Hindlimb muscle (tissue), 1 donor: ENCODE measurements around the gene ZNF814. TPM values are rescaled to one million over a fixed set of nuclear protein-coding genes. Genes with fewer than 3 reads are reported as not detected.
A peak's percentile ranks its signal among the peaks of the same experiment; 100 is the strongest.
"Not testable (repeated sequence)": the region's sequence is repeated elsewhere in the genome, so short reads cannot be mapped to it uniquely, and the experiment has no call there.

Experiments used
- DNase-seq: peaks from one replicate; pipeline ENCODE4 v3.0.0-alpha.2; 2013
- polyA plus RNA-seq: library from polyadenylated mRNA; unstranded; fragments of 120-200 nt; gene quantifications from one replicate; pipeline ENCODE4 v1.2.1, GENCODE V29; 2013; ENCODE audit not compliant: insufficient read length

ZNF814 gene
- polyA plus RNA-seq, 1 donor, result 25.0 TPM

GRCh38 chr19:57854117-57854516 lies 34.7 kb downstream of the ZNF814 start:
- not testable (repeated sequence) for DNase-seq

GRCh38 chr19:57851812-57852603 lies 36.8 kb downstream of the ZNF814 start:
- DNase-seq, result not testable (repeated sequence)

GRCh38 chr19:57850553-57851017 lies 38.3 kb downstream of the ZNF814 start:
- no peak for DNase-seq

GRCh38 chr19:57849666-57850473 lies 39.0 kb downstream of the ZNF814 start, which contains the start of gene ZNF587:
Gene ZNF587, plus strand, starts transcription at chr19:57849859. Its CDS starts 180 bp downstream, at chr19:57850039.
- peak; percentile 81 for DNase-seq

GRCh38 chr19:57849162-57849665 lies 39.6 kb downstream of the ZNF814 start:
- not testable (repeated sequence) for DNase-seq

- not testable (repeated sequence) for DNase-seq
Measured at GRCh38 chr19:57847164-57847563, 41.7 kb downstream of the ZNF814 start.

- DNase-seq, result no peak
Measured at GRCh38 chr19:57841122-57841763, 47.6 kb downstream of the ZNF814 start.

- DNase-seq, result not testable (repeated sequence)
Measured at GRCh38 chr19:57838622-57839191, 50.1 kb downstream of the ZNF814 start.

- DNase-seq, result not testable (repeated sequence)
Measured at GRCh38 chr19:57836991-57837390, 51.8 kb downstream of the ZNF814 start.

GRCh38 chr19:57830071-57830602 lies 58.7 kb downstream of the ZNF814 start, which contains the start of gene ZNF587B:
Gene ZNF587B, plus strand, starts transcription at chr19:57830299. Its CDS starts 230 bp downstream, at chr19:57830529.
- peak; percentile 28 for DNase-seq

- no peak for DNase-seq
Measured at GRCh38 chr19:57829316-57829715, 59.5 kb downstream of the ZNF814 start.

GRCh38 chr19:57825511-57825910 lies 63.3 kb downstream of the ZNF814 start:
- no peak for DNase-seq

GRCh38 chr19:57823608-57824007 lies 65.2 kb downstream of the ZNF814 start:
- not testable (repeated sequence) for DNase-seq

GRCh38 chr19:57823155-57823554 lies 65.7 kb downstream of the ZNF814 start:
- not testable (repeated sequence) for DNase-seq

GRCh38 chr19:57821501-57821900 lies 67.3 kb downstream of the ZNF814 start:
- DNase-seq, result not testable (repeated sequence)

GRCh38 chr19:57821095-57821494 lies 67.7 kb downstream of the ZNF814 start:
- not testable (repeated sequence) for DNase-seq

- DNase-seq, result no peak
Measured at GRCh38 chr19:57820599-57820998, 68.2 kb downstream of the ZNF814 start.

GRCh38 chr19:57819475-57820148 lies 69.2 kb downstream of the ZNF814 start:
- peak; percentile 92 for DNase-seq

GRCh38 chr19:57818378-57818777 lies 70.5 kb downstream of the ZNF814 start:
- DNase-seq, result no peak

- no peak for DNase-seq
Measured at GRCh38 chr19:57817976-57818375, 70.9 kb downstream of the ZNF814 start.

- no peak for DNase-seq
Measured at GRCh38 chr19:57816652-57817051, 72.2 kb downstream of the ZNF814 start.
